B cell (primary cell): Measurements from ENCODE around the gene NOMO2. TPM values are rescaled to one million over a fixed set of nuclear protein-coding genes. Genes with fewer than 3 reads are reported as not detected.
"Not testable (repeated sequence)": the region's sequence is repeated elsewhere in the genome, so short reads cannot be mapped to it uniquely, and the experiment has no call there.

Source experiments
- ATAC-seq: fragments of 200-7000 bp; cut with Tn5 transposase; one replicate; pipeline ENCODE4 v1.10.0; 2021; ENCODE audit warnings: low read depth, mild to moderate bottlenecking, moderate number of reproducible peaks, moderate library complexity
- CTCF ChIA-PET: fragments of 350-600 bp; sonication (Branson Sonifier 250); formaldehyde crosslinking; loops from one replicate; lab custom pipeline; 2021; ENCODE audit warnings: antibody characterized with exemption, inconsistent platforms; lab: Charles Lee
- POLR2A ChIA-PET: fragments of 350-600 bp; sonication (Branson Sonifier 250); formaldehyde crosslinking; loops from one replicate; lab custom pipeline; 2021; ENCODE audit warnings: antibody characterized with exemption; lab: Charles Lee
- DNase-seq: peaks from one replicate; pipeline ENCODE4 v3.0.0; 2013
- H2AFZ ChIP-seq: 2 replicates; pipeline ENCODE4 v1.6.1; 2012; ENCODE audit warnings: mild to moderate bottlenecking, low read depth, low read length; ENCODE audit not compliant: insufficient read depth, poor library complexity, severe bottlenecking
- H3K27ac ChIP-seq, 2 donors: 1 replicate in 1 of 2; 2 replicates in 1 of 2; pipeline ENCODE4 v1.5.1; 2012 to 2013; ENCODE audit warnings: low read length in 2 of 2, mild to moderate bottlenecking in 2 of 2, moderate library complexity in 1 of 2
- H3K27me3 ChIP-seq, 4 experiments: fragments of 200-600 bp in 1 of 4; sonication (generic) in 1 of 4; replicated peaks in 1 of 4; 1 replicate in 2 of 4; 2 replicates in 2 of 4; pipeline versions ENCODE4 v1.6.1 to v1.7.0; 2013 to 2016; ENCODE audit warnings: low read length in 3 of 4, mild to moderate bottlenecking in 2 of 4, mixed read lengths in 1 of 4, moderate library complexity in 1 of 4; ENCODE audit not compliant: insufficient read depth in 4 of 4, control insufficient read depth in 3 of 4; ENCODE audit errors: control extremely low read depth in 1 of 4
- H3K36me3 ChIP-seq, 2 experiments: replicated peaks in 1 of 2; 1 replicate in 1 of 2; 2 replicates in 1 of 2; pipeline versions ENCODE4 v1.6.1 to v1.7.1; 2013; ENCODE audit warnings: low read length in 1 of 2; ENCODE audit not compliant: insufficient read depth in 2 of 2, control insufficient read depth in 1 of 2; ENCODE audit errors: control extremely low read depth in 1 of 2, extremely low read depth in 1 of 2
- H3K4me1 ChIP-seq, 2 donors: fragments of 200-600 bp in 1 of 2; sonication (generic) in 1 of 2; 1 replicate in 1 of 2; 2 replicates in 1 of 2; pipeline versions ENCODE4 v1.5.1 to v1.6.1; 2013 to 2017; ENCODE audit warnings: low read length in 2 of 2; ENCODE audit not compliant: control insufficient read depth in 2 of 2, insufficient read depth in 2 of 2
- H3K4me2 ChIP-seq: replicated peaks from 2 replicates; pipeline ENCODE3; 2012; ENCODE audit warnings: mild to moderate bottlenecking, low read depth, low read length; ENCODE audit not compliant: poor library complexity, severe bottlenecking
- H3K4me3 ChIP-seq, 5 experiments: fragments of 200-600 bp in 1 of 5; sonication (generic) in 1 of 5; 1 replicate in 3 of 5; 2 replicates in 2 of 5; pipeline versions ENCODE4 v1.5.1 to v1.7.0; 2011 to 2016; ENCODE audit warnings: low read length in 4 of 5, mild to moderate bottlenecking in 4 of 5, low read depth in 2 of 5, control low read depth in 1 of 5, moderate library complexity in 1 of 5; ENCODE audit not compliant: insufficient read depth in 1 of 5; ENCODE audit errors: control extremely low read depth in 1 of 5, extremely low read depth in 1 of 5
- H3K79me2 ChIP-seq: fragments of 200-600 bp; sonication (generic); one replicate; pipeline ENCODE4 v1.6.0; 2016; ENCODE audit warnings: low read length; ENCODE audit not compliant: control insufficient read depth, insufficient read depth
- H3K9ac ChIP-seq: fragments of 200-600 bp; sonication (generic); 2 replicates; pipeline ENCODE4 v1.6.1; 2017; ENCODE audit warnings: mild to moderate bottlenecking, low read length, moderate library complexity
- H3K9me3 ChIP-seq, 3 donors: one replicate each; pipeline versions ENCODE4 v1.6.1 to v1.7.1; 2013; ENCODE audit warnings: low read length in 2 of 3; ENCODE audit not compliant: control insufficient read depth in 2 of 3, insufficient read depth in 1 of 3; ENCODE audit errors: control extremely low read depth in 1 of 3
- H4K20me1 ChIP-seq: 2 replicates; pipeline ENCODE4 v1.6.0; 2012; ENCODE audit warnings: mild to moderate bottlenecking, low read length; ENCODE audit not compliant: insufficient read depth, control insufficient read depth, poor library complexity, severe bottlenecking
- H3K27ac Mint-ChIP-seq: one replicate; pipeline ENCODE4 v1.8.0; 2021; ENCODE audit warnings: mixed read lengths
- H3K27me3 Mint-ChIP-seq: one replicate; pipeline ENCODE4 v1.8.0; 2021; ENCODE audit warnings: mixed read lengths
- H3K4me1 Mint-ChIP-seq: one replicate; pipeline ENCODE4 v1.8.0; 2021; ENCODE audit warnings: mixed read lengths
- H3K4me3 Mint-ChIP-seq: one replicate; pipeline ENCODE4 v1.8.0; 2021; ENCODE audit warnings: mixed read lengths
- H3K9me3 Mint-ChIP-seq: one replicate; pipeline ENCODE4 v1.8.0; 2022; ENCODE audit warnings: mixed read lengths; ENCODE audit not compliant: insufficient read depth
- WGBS: methylation state at CpG from one replicate; pipeline ENCODE4 v1.1.5; 2013; ENCODE audit warnings: missing lambda C conversion rate; ENCODE audit not compliant: insufficient coverage; 5-methylcytosine and 5-hydroxymethylcytosine counted together
- intact Hi-C: fragments of 100-400 bp; cut with micrococcal nuclease; formaldehyde crosslinking; loops from one replicate; pipeline ENCODE4 v1.10.0; 2022
- polyA plus RNA-seq: library from polyadenylated mRNA; depleted of rRNA; stranded (reverse); fragments of >200 nt; gene quantifications from 2 replicates; pipeline ENCODE4 v1.2.3, GENCODE V29; 2012
- total RNA-seq, 2 donors: library from RNA; stranded (reverse); fragments of 120-200 nt in 1 of 2; gene quantifications; 1 replicate in 1 of 2; 2 replicates in 1 of 2; pipeline versions ENCODE4 v1.2.3 to v1.2.4, GENCODE V29; 2013 to 2022

Gene NOMO2
- total and polyA plus RNA-seq, 2 donors (not counting 1 experiment from before 2014, with no cell fraction given): 41.2 to 47.2 TPM

DNA sequence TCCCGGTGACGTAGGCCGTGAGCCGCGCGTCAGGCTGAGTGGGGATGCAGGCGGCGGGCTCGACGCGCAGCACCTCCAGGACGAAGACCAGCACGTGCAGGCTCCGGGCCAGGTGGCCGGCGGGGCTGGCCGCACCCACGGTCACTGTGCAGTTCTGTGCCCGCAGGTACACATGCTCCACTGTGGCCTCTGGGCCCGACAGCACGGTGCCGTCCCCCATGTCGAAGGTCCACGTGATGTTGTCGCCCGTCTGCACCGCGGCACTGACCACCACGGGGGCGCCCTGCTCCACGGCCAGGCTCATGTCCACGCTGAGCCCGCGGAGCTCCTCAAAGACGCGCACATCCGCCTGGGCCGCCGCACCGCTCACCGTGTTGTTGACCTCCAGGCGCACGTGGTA, 174.1 kb downstream of the NOMO2 start:
- H3K4me1 Mint-ChIP-seq, H3K9me3 Mint-ChIP-seq, ATAC-seq, H4K20me1 ChIP-seq, DNase-seq, H3K4me3 Mint-ChIP-seq, H3K4me2 ChIP-seq, H2AFZ ChIP-seq, H3K27ac Mint-ChIP-seq, POLR2A ChIA-PET, H3K9ac ChIP-seq, H3K79me2 ChIP-seq, H3K9me3 ChIP-seq, H3K27ac ChIP-seq, H3K27me3 Mint-ChIP-seq, H3K4me3 ChIP-seq, H3K27me3 ChIP-seq, H3K4me1 ChIP-seq, H3K36me3 ChIP-seq, CTCF ChIA-PET, intact Hi-C loops: not testable (repeated sequence)
- WGBS: no CpG with 5 or more reads among the region's 43 CpGs

DNA sequence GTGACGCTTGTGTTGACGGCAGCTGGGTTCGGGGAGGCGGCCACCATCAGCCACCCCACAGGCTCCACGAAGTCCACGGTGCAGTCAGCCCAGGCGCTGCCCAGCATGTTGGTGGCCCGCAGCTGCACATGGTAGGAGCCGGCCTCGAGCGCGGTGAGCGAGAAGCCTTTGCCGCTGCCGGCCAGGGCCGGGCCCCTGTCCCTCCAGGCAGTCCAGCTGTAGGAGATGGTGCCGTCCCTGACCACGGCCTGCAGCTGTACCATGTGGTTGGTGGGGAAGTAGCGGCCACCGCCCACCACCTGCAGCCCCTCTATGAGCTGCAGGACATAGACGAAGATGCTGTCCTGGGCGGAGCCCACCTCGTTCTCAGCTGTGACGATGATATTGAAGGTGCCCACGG, 175.4 kb downstream of the NOMO2 start:
- WGBS: no CpG with 5 or more reads among the region's 25 CpGs
- H3K9me3 Mint-ChIP-seq, DNase-seq, H3K4me1 Mint-ChIP-seq, CTCF ChIA-PET, H2AFZ ChIP-seq, H3K27ac Mint-ChIP-seq, H3K9ac ChIP-seq, H3K79me2 ChIP-seq, H3K4me1 ChIP-seq, H3K4me3 Mint-ChIP-seq, H3K4me2 ChIP-seq, H4K20me1 ChIP-seq, H3K27me3 ChIP-seq, H3K27me3 Mint-ChIP-seq, H3K4me3 ChIP-seq, intact Hi-C loops, ATAC-seq, H3K9me3 ChIP-seq, H3K36me3 ChIP-seq, H3K27ac ChIP-seq, POLR2A ChIA-PET: not testable (repeated sequence)

DNA sequence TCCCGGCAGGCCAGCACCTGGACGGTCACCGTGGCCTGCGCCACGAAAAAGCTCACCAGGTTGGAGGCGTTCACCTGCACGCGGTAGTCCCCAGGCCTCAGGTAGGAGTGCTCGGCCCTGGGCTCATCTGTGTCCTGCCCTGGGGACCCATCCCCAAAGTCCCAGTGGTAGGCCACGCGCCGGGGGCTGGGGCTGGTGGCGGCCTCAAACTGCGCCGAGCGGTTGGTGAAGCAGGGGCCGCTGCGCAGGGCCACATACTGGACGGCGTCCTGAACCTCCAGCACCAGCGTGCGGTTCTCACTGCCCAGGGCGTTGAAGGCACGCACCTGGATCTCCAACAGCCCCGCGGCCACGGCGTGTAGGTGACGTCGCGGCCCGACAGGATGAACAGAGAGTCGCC, 176.6 kb downstream of the NOMO2 start:
- H3K4me3 ChIP-seq, H3K27me3 ChIP-seq, H3K79me2 ChIP-seq, intact Hi-C loops, H4K20me1 ChIP-seq, H3K4me1 Mint-ChIP-seq, H3K27ac Mint-ChIP-seq, H3K36me3 ChIP-seq, H3K4me3 Mint-ChIP-seq, ATAC-seq, H3K27ac ChIP-seq, H3K9me3 Mint-ChIP-seq, CTCF ChIA-PET, POLR2A ChIA-PET, H3K9ac ChIP-seq, DNase-seq, H3K4me2 ChIP-seq, H2AFZ ChIP-seq, H3K9me3 ChIP-seq, H3K27me3 Mint-ChIP-seq, H3K4me1 ChIP-seq: not testable (repeated sequence)
- no CpG with 5 or more reads among the region's 33 CpGs for WGBS

DNA sequence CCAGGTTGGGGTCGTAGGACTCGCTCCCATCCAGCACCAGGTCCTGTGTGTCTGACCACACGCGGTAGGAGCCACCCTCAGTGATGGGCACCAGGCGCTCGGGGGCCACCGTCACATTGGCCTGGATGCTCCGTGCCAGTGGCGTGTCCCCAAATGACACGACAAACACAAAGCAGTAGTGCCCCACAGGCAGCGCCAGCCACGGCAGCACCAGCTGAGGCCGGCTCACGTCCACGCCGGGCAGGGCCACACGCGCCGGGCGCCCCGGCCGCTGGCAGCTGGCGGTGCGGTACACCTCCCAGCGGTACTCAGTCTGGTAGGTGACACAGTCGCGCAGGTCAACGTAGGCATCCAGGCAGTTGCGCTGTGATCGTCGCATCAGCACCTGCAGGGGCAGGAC, 177.0 kb downstream of the NOMO2 start:
- H3K4me1 Mint-ChIP-seq, ATAC-seq, H3K27me3 Mint-ChIP-seq, H3K27ac Mint-ChIP-seq, H3K27ac ChIP-seq, H2AFZ ChIP-seq, H3K4me3 Mint-ChIP-seq, POLR2A ChIA-PET, H3K9ac ChIP-seq, CTCF ChIA-PET, H3K9me3 Mint-ChIP-seq, H3K27me3 ChIP-seq, H3K4me2 ChIP-seq, H3K9me3 ChIP-seq, H4K20me1 ChIP-seq, H3K4me3 ChIP-seq, intact Hi-C loops, H3K79me2 ChIP-seq, H3K36me3 ChIP-seq, DNase-seq, H3K4me1 ChIP-seq: not testable (repeated sequence)
- no CpG with 5 or more reads among the region's 31 CpGs for WGBS
